Mammary epithelial cell (primary cell): Measurements from ENCODE around the gene FAM241A.

ENCODE experiments used
- EZH2 ChIP-seq: IDR thresholded peaks from 2 replicates; pipeline ENCODE4 v1.6.1; 2012; ENCODE audit warnings: low read length, inconsistent platforms, borderline replicate concordance
- TF ChIP-seq, protein P1 (sequence below), 2 donors: IDR thresholded peaks in 1 of 2; conservative IDR thresholded peaks in 1 of 2; 2 replicates each; pipeline ENCODE4 v1.5.1; 2011 to 2012; ENCODE audit warnings: inconsistent platforms in 2 of 2, low read length in 2 of 2, mild to moderate bottlenecking in 2 of 2, control low read depth in 1 of 2, low read depth in 1 of 2; ENCODE audit not compliant: insufficient read depth in 1 of 2; ENCODE audit errors: extremely low read depth in 1 of 2

DNA sequence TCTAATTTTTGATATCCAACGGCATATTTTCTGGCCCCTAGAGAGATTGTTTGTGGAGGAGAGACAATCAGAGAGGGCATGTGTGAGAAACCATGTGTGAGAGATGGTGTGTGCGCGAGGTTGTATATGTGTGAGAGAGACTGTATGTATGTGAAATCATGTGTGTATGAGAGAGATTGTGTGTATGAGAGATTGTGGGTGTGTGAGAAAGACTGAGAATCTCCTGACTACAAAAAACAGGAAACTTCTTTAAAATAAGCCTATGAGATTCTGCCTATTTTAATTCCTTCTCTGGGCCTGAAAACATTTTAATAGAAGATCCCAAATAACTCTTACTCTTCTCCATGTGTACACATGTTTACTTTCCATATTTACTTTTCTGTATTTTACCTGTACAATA, 1.5 kb upstream of the FAM241A start:
- TF ChIP-seq, protein P1, sequence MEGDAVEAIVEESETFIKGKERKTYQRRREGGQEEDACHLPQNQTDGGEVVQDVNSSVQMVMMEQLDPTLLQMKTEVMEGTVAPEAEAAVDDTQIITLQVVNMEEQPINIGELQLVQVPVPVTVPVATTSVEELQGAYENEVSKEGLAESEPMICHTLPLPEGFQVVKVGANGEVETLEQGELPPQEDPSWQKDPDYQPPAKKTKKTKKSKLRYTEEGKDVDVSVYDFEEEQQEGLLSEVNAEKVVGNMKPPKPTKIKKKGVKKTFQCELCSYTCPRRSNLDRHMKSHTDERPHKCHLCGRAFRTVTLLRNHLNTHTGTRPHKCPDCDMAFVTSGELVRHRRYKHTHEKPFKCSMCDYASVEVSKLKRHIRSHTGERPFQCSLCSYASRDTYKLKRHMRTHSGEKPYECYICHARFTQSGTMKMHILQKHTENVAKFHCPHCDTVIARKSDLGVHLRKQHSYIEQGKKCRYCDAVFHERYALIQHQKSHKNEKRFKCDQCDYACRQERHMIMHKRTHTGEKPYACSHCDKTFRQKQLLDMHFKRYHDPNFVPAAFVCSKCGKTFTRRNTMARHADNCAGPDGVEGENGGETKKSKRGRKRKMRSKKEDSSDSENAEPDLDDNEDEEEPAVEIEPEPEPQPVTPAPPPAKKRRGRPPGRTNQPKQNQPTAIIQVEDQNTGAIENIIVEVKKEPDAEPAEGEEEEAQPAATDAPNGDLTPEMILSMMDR (conservative IDR thresholded peaks at IDR 0.05 in 1 of 2, IDR thresholded peaks at IDR 0.05 in 1 of 2; ENCODE audit: extremely low read depth in 1 of 2, insufficient read depth in 1 of 2, low read depth in 1 of 2, low read length in 2 of 2), result no peak
- TF ChIP-seq EZH2, result no peak
